Stimulated activated effector memory CD8-positive, alpha-beta T cell treated with anti-CD3 and anti-CD28 coated beads, Interleukin-12 subunit alpha, Interleukin-12 subunit beta, amount 100 ng/mL, for 72 hours (primary cell): ENCODE measurements around the gene CCDC142.

Experiments
- ATAC-seq: fragments of 150-1000 bp; cut with Tn5 transposase; 2 replicates; pipeline ENCODE4 v1.10.0; 2021
- DNase-seq, 2 donors: peaks; one replicate each; pipeline ENCODE4 v3.0.0; 2021 to 2022; ENCODE audit warnings: low spot score in 2 of 2
- H3K27ac Mint-ChIP-seq: one replicate; pipeline ENCODE4 v1.8.0; 2022; ENCODE audit warnings: mild to moderate bottlenecking, mixed read lengths
- H3K36me3 Mint-ChIP-seq: one replicate; pipeline ENCODE4 v1.8.0; 2022; ENCODE audit warnings: mild to moderate bottlenecking, mixed read lengths
- H3K4me1 Mint-ChIP-seq: one replicate; pipeline ENCODE4 v1.8.0; 2022; ENCODE audit warnings: mixed read lengths
- H3K4me3 Mint-ChIP-seq: one replicate; pipeline ENCODE4 v1.8.0; 2022; ENCODE audit warnings: mild to moderate bottlenecking, mixed read lengths
- H3K9me3 Mint-ChIP-seq: one replicate; pipeline ENCODE4 v1.8.0; 2022; ENCODE audit warnings: mixed read lengths

Gene CCDC142

GRCh38 chr2:74436848-74437695, 45.7 kb downstream of the CCDC142 start:
- no peak overlapping the region for H3K4me3 Mint-ChIP-seq
- DNase-seq (no peak), ATAC-seq (no peak)
- H3K4me1 Mint-ChIP-seq, result peaks cover 18% of the 10 kb centered on the region
- H3K27ac Mint-ChIP-seq, result peak overlapping the region; percentile 18
- H3K36me3 Mint-ChIP-seq, result no peaks in the 10 kb centered on the region
- no peaks in the 10 kb centered on the region for H3K9me3 Mint-ChIP-seq

GRCh38 chr2:74436111-74436805, 46.5 kb downstream of the CCDC142 start:
- Mint-ChIP-seq H3K36me3 (no peaks in the 10 kb centered on the region), H3K4me3 (no peak overlapping the region), H3K4me1 (peaks cover 17% of the 10 kb centered on the region), H3K9me3 (no peaks in the 10 kb centered on the region), H3K27ac (no peak overlapping the region)
- DNase-seq, result no peak
- no peak for ATAC-seq

- ATAC-seq (no peak), DNase-seq (no peak)
- H3K27ac Mint-ChIP-seq, result no peak overlapping the region
- peaks cover 11% of the 10 kb centered on the region for H3K36me3 Mint-ChIP-seq
- no peak overlapping the region for H3K4me3 Mint-ChIP-seq
- H3K4me1 Mint-ChIP-seq, result no peaks in the 10 kb centered on the region
- H3K9me3 Mint-ChIP-seq, result no peaks in the 10 kb centered on the region
These were observed 52.3 kb downstream of the CCDC142 start for GRCh38 chr2:74430502-74430901.

- ATAC-seq, result peak; percentile 27
- H3K9me3 Mint-ChIP-seq, result no peaks in the 10 kb centered on the region
- no peaks in the 10 kb centered on the region for H3K4me1 Mint-ChIP-seq
- no peak for DNase-seq
- H3K27ac Mint-ChIP-seq, result no peak overlapping the region
- no peak overlapping the region for H3K4me3 Mint-ChIP-seq
- H3K36me3 Mint-ChIP-seq, result peaks cover 19% of the 10 kb centered on the region
These were observed 53.0 kb downstream of the CCDC142 start for GRCh38 chr2:74429487-74430451.

- ATAC-seq, result no peak
- H3K9me3 Mint-ChIP-seq, result no peaks in the 10 kb centered on the region
- peaks cover 25% of the 10 kb centered on the region for H3K36me3 Mint-ChIP-seq
- no peak overlapping the region for H3K27ac Mint-ChIP-seq
- no peaks in the 10 kb centered on the region for H3K4me1 Mint-ChIP-seq
- H3K4me3 Mint-ChIP-seq, result no peak overlapping the region
- no peak for DNase-seq
These were observed 54.1 kb downstream of the CCDC142 start for GRCh38 chr2:74428675-74429074.

GRCh38 chr2:74427551-74427950, 55.2 kb downstream of the CCDC142 start:
- H3K36me3 Mint-ChIP-seq, result peaks cover 33% of the 10 kb centered on the region
- DNase-seq (no peak), ATAC-seq (no peak)
- H3K4me3 Mint-ChIP-seq, result no peak overlapping the region
- H3K9me3 Mint-ChIP-seq, result no peaks in the 10 kb centered on the region
- peaks cover 11% of the 10 kb centered on the region for H3K4me1 Mint-ChIP-seq
- H3K27ac Mint-ChIP-seq, result peak overlapping the region; percentile 30

- Mint-ChIP-seq H3K27ac (no peak overlapping the region), H3K36me3 (peaks cover 45% of the 10 kb centered on the region), H3K4me1 (peaks cover 20% of the 10 kb centered on the region), H3K4me3 (no peak overlapping the region), H3K9me3 (no peaks in the 10 kb centered on the region)
- ATAC-seq (no peak), DNase-seq (no peak)
These were observed 56.5 kb downstream of the CCDC142 start for GRCh38 chr2:74426181-74426758.

- H3K27ac Mint-ChIP-seq, result no peak overlapping the region
- no peaks in the 10 kb centered on the region for H3K9me3 Mint-ChIP-seq
- DNase-seq (no peak), ATAC-seq (no peak)
- no peak overlapping the region for H3K4me3 Mint-ChIP-seq
- H3K36me3 Mint-ChIP-seq, result peaks cover 50% of the 10 kb centered on the region
- peaks cover 26% of the 10 kb centered on the region for H3K4me1 Mint-ChIP-seq
These were observed 57.3 kb downstream of the CCDC142 start for GRCh38 chr2:74425523-74425922.

- Mint-ChIP-seq H3K4me3 (no peak overlapping the region), H3K4me1 (peaks cover 31% of the 10 kb centered on the region), H3K9me3 (no peaks in the 10 kb centered on the region), H3K27ac (no peak overlapping the region), H3K36me3 (peaks cover 50% of the 10 kb centered on the region)
- ATAC-seq, result no peak
- no peak for DNase-seq
These were observed 57.8 kb downstream of the CCDC142 start for GRCh38 chr2:74424995-74425406.

GRCh38 chr2:74424139-74424992, 58.4 kb downstream of the CCDC142 start:
- Mint-ChIP-seq H3K36me3 (peaks cover 50% of the 10 kb centered on the region), H3K9me3 (no peaks in the 10 kb centered on the region), H3K4me1 (peaks cover 31% of the 10 kb centered on the region), H3K4me3 (no peak overlapping the region), H3K27ac (no peak overlapping the region)
- DNase-seq, result no peak
- no peak for ATAC-seq
